Measurements from ENCODE around the gene CHST1.
A peak's percentile ranks its signal among the peaks of the same experiment; 100 is the strongest.

CHST1 gene

DNA sequence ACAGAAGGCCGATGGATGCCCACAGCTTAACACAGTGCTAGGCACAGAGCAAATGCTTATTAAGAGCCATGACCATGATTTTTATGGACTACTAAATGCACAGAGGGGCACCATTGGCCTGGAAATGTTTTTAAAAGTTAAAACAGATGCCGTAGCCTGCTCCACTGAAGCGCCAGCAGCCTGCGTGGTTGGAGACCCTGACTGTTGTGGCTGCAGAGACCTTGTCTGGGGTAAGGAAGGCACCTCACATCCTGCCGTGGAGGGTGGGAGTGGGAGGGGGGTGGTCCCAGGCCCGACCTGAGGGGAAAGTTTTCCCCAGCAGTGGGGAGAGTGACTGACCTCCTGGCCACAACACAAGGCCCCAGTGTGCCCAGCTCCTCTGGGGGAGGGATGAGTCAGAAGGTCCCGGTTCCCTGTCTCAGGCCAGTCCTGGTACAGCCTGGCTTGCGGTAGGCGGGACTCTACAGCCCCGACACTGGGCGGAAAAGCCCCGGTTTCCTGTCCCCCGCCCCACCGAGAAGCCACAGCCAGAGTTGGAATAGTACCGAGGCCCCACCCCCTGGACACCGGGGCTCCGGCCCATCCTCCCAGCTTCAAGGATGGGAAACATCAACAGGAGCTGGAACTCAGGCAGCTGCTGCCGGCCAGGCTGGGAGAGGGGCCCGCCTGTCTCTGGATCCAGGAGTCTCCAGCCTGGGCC, 7.0 kb downstream of the CHST1 start:
- peak; percentile 4 for DNase-seq (ENCODE audit: extremely low read depth, low read depth)

DNA sequence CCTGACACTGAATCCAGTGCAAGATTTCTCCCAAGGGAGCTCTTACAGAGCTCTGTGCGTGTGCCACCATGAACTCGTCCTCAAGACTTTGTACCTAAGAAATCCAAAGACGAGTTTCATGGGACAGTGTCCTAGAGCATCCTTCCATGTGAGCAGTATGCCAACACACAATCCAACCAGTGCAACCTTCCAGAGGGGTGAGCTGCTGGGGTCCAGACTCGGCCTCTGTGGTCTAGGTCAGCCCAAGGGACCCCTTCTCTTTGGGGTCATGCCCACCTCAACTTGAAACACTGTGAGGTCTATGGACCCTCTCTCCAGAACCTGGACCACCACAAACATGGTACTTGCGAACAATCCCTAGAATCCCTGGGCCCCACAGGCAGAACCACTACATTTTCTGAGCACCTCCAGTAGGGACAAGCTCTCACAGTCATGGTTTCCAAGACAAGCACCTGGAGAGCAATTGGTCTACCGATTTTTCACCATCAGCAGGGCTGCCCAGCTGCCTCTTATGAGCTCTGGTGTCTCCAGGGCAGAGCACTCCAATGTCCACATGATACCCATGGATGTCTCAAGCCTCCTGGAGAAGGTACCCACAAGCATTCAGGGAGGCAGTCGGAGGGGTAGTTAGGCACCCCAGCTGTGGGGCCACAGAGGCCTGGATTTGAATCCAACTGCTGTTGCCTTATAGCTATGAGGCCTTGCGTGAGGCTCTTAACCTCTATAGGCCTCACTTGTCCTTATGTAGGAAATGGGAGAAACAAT, 7.7 kb downstream of the CHST1 start:
- DNase-seq (ENCODE audit: extremely low read depth, low read depth), result no peak
- TF ChIP-seq, protein P1, sequence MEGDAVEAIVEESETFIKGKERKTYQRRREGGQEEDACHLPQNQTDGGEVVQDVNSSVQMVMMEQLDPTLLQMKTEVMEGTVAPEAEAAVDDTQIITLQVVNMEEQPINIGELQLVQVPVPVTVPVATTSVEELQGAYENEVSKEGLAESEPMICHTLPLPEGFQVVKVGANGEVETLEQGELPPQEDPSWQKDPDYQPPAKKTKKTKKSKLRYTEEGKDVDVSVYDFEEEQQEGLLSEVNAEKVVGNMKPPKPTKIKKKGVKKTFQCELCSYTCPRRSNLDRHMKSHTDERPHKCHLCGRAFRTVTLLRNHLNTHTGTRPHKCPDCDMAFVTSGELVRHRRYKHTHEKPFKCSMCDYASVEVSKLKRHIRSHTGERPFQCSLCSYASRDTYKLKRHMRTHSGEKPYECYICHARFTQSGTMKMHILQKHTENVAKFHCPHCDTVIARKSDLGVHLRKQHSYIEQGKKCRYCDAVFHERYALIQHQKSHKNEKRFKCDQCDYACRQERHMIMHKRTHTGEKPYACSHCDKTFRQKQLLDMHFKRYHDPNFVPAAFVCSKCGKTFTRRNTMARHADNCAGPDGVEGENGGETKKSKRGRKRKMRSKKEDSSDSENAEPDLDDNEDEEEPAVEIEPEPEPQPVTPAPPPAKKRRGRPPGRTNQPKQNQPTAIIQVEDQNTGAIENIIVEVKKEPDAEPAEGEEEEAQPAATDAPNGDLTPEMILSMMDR (IDR thresholded peaks at IDR 0.05; ENCODE audit: low read depth, low read length), result no peak

More for the DNA sequence above, 7.0 kb downstream of the CHST1 start:
- TF ChIP-seq, protein P1 (IDR thresholded peaks at IDR 0.05; ENCODE audit: low read depth, low read length), result no peak

DNA sequence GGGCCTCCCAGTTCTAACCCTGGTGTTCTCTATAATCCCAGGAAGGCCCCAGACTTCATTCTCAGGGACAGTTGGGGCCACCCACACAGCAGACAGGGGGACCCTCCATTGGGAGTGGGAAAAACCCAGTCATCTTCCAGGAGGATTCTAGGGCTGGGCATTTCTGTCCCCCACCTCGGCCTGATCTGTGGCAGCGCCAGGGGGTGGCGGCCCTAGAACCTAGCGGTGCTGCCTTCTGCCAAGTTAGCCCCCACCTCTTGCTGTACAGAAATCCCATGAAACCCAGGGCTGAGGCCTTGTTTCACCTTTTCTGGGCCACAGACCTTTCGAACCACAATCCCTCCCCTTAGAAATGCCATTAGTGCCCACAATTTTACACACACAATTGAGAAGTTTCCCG, 9.6 kb downstream of the CHST1 start:
- DNase-seq (ENCODE audit: extremely low read depth, low read depth), result no peak
- TF ChIP-seq, protein P1 (IDR thresholded peaks at IDR 0.05; ENCODE audit: low read depth, low read length), result no peak

DNA sequence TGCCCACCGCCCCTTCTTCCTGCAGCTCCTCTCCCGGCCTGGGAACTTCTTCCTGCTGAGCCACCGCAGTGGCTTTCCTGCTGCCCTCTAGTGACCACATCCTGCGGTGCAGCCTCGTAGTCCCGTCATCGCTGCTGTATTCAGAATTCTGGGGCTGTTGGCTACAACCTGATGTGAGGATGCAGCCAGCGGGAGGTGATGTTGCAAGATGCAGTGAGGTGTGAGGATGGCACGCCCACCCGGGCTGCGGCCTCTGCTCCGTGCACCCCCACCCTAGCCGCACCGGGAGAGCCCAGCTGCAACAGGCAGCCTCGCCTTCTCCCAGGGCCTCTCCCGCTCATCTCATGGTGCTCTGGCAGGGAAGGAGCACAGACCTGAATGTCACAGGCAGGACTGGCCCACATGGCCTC, 10.1 kb downstream of the CHST1 start:
- TF ChIP-seq, protein P1 (IDR thresholded peaks at IDR 0.05; ENCODE audit: low read depth, low read length), result peak; percentile 100
- DNase-seq (ENCODE audit: extremely low read depth, low read depth), result peak; percentile 12

DNA sequence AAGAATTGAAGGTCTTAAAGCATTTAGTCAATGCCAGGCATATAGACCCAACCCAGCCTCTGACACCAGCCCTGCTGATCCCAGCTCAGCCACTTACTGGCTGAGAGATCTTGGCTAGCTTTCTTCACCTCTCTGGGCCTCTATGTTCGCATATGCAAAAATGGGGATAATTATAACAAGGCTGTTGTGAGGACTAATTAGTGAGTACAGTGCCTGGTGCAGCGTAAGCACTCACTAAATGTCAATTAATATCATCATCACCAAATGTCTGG, 10.5 kb downstream of the CHST1 start:
- no peak for DNase-seq (ENCODE audit: extremely low read depth, low read depth)

DNA sequence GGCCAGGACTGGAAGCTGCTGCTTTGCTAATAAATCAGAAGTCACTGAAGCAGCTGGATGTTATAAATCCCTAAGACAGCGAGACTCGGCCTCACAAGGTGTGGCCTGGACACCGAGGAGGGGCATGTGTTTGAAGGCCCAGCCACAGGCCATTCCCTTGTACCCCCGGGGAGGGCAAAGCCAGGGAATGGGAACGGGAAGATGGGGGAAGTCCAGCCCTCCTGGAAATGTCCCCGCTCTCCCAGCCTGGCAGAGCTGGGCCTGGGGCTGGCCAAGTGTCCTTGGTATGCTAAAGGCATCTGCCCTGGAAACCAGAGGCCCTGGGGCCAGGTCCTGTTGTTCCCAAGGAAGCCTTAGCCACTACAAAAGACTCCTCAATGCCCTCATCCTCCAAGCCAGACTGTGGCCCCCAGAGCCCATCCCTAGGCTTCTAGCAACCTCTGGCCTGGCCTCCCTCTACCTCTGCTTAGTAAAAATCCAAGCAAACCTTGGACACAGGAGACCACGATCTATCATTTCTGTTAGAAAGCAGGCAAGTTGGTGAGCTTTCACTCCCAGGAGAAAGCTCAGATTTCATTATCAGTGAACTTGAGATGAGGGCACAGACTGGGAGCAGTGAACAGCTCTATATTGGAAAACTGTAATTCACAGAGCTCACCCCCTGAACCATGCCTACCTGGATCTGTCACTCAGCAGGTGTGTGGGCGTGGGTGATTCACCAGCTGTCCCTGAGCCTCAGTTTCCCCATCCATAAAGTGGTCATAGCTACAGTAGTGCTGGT, 11.0 kb downstream of the CHST1 start:
- DNase-seq (ENCODE audit: extremely low read depth, low read depth), result no peak
- TF ChIP-seq, protein P1 (IDR thresholded peaks at IDR 0.05; ENCODE audit: low read depth, low read length), result no peak

More for the DNA sequence above, 10.5 kb downstream of the CHST1 start:
- TF ChIP-seq, protein P1 (IDR thresholded peaks at IDR 0.05; ENCODE audit: low read depth, low read length), result no peak

DNA sequence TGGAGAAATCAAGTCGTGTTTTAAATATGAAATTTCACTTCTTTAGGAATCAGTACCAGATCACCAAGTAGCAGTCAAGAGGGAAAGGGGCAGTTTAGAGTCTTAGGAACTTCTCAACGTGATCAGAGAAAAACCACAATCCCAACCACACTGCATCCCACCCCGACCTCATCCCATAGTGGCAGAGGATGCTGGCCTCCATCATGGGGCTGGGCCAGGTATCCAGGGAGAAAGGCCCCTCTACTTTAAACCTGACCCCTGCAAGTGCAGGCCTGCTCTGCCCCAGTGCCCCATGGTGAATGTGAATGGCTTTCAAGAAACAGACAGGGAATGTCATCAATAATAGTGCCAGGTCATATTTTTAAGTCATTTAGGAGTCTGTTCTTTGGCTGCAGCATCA, 12.1 kb downstream of the CHST1 start:
- TF ChIP-seq, protein P1 (IDR thresholded peaks at IDR 0.05; ENCODE audit: low read depth, low read length), result no peak
- no peak for DNase-seq (ENCODE audit: extremely low read depth, low read depth)
